NCI-H748 (cell line): Measurements from ENCODE around the gene RTP5.
A peak's percentile ranks its signal among the peaks of the same experiment; 100 is the strongest.

Experiments used
- DNase-seq: peaks from one replicate; lab custom pipeline; 2025; ENCODE audit not compliant: unreplicated experiment; lab: John Stamatoyannopoulos, UW

Gene RTP5

DNA sequence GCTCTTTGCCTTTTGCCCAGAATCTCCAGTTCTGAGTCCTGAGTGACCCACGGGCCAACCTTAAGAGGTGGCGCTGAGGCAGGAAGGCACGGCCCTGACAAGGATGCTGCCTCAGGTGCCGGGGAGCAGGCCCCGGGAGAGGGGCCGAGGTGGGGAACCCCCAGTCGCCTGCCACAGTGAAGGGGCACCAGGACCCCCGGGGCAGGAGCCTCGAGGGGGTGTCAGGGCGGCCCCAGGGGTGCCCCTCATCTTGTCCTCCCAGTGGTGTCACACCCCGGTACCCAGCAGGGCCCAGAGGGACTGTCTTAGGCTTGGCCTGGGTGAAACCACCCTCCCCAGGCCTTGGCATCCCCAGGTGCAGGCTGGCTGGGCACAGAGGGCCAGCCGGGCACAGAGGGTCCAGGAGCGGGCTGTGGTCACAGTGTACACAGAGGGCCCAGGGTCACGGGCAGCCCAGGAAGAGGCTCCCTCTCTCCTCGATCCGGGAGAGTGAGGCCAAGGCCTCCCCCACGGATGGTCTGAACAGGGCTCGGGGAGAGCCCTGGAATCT is 11.9 kb upstream of the RTP5 start:
- no peak for DNase-seq

DNA sequence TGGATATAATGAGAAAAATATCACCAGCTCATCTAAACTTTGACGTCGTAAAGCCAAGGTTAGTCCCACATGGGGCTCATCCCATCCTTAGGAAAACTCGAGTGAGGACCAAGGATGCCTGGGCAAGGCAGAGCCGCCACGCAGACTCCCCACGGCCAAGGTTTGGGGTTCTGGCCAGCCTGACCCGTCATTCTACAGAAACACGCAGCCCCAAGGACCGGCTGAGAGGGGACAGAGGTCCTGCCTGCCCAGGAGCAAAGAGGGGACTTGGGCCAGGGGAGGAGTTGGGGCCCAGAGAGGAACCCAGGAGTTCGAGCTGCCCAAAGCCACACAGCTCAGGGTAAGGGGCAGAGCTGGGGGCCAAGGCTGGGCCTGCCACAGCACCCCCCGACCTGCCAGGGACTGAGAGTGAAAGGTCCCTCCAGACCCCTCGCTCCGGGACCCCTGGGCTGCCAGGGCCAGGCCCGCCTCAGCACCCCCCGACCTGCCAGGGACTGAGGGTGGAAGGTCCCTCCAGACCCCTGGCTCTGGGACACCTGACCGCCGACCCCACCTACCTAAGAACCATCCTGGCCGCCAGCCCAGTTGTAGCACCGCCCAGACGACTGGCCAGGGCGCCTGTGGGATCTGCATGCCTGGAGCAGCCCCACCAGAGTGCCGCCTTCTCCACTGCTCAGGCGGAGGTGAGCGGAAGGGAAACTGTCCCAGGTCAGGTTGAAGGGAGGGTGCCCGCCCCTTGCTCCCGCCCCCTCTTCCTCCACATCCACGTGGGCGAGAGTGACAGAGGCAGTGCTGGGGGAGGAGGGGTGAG is 11.1 kb upstream of the RTP5 start, which contains the start of gene PDCD1:
TSS of gene PDCD1 (minus strand) at position 689 of the 811 bp plus-strand sequence. CDS start at position 633, 56 bp downstream.
- DNase-seq, result no peak

DNA sequence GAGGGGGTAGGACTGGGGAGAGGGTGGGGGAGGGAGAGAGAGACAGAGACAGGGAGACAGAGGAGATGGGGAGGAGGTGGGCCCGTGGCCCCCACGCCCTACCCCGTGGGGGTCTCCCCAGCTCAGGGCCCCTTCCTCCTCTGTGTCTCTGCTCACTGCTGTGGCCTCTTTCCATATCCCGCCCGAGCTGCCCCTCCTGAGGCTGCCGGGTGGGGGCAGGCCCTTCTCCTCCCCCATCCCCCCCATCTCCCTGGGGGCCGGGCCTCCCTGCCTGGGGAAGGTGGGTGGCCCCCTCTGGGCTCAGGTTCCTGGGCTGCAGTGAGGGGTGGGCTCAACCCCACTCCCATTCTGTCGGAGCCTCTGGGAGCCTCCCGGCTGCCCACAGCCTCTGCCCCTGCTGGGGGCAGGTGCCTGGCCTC is 10.5 kb upstream of the RTP5 start:
- DNase-seq, result no peak

DNA sequence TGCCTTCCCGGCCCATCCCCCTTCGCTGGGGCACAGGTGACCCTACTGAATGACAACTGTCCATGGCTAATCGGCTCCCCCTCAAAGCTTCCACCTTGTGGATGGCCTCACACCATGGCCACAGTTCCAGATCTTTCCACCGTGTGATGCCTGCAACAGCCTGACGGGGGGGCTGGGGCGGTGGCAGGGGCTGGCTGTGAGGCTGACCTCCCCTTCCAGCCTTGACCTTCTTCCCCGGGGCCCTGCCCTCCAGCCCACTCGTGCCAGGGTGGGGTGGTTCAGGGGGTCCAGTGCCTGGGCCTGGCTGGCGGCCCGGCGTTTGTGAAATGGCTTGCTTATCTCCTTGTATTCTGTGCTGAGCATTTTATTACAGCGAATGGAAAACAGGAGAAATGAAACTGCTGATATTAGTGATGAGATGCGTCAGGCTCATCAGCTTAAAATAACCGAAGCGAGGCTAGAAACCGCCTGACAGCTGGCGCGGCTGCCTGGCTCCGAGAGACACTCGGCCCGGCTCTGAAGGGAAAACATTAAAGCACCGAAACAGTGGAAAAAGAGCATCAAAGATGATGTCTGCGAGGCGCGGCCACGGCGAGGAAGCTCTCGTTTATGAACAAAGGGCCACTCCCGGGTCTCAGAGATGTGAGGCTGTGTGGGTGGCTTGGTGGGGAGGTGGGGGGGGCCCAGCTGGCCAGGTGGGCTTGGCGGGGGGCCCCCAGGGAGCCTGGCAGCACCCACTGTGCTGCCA is 9.9 kb upstream of the RTP5 start:
- no peak for DNase-seq

DNA sequence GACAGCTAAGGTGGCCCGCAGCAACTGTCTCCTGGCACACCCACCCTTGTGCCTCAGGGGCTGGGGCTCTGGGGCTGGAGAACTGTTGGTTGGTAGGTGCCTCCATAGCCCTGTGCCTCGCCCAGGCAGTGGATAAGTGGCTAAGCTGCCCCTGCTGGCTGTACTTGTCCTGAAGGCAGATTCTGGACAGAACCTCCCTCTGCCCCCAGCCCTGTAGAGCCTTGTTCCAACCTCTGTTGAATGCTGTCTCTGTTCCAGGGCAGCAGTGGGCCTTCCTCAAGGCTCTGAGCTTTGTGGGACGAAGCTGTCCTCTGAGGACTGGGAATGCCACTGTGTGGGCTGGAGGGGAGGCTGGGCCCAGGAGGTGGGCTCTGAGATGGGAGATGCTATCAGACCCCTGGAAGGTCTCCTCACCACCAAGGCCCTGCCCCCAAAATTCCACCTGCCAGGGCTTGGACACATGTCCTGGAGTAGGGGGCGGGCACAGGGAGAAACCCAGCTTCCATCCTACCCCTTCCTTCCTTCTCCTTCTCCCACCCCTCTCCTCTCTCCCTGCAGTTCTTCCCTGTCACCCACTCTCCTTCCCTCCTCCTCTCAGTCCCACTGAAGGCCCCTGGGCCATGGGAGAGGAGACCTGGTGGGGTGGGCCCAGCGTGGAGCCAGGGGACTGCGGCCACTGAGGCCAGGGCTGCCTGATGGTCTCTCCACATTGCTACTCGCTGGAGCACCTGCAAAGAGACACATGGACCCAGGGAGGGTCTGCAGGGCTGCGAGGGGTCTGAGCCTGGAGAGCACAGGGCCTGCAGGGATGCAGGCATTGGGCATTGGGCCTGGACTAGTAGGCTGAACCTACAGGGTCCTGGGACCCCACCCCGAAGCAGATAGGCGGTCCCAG is 9.1 kb upstream of the RTP5 start:
- no peak for DNase-seq

DNA sequence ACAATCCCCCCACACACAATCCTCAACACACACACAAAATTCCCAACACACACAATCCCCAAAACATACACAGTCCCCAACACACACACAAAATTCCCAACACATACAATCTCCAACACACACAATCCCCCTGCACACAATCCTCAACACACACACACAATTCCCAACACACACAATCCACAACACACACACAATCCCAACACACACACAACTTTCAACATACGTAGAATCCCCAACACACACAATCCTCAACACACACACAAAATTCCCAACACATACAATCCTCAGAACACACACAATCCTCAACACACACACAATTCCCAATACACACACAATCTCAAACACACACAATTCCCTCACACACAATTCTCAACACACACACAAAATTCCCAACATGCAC is 8.3 kb upstream of the RTP5 start:
- DNase-seq, result no peak

DNA sequence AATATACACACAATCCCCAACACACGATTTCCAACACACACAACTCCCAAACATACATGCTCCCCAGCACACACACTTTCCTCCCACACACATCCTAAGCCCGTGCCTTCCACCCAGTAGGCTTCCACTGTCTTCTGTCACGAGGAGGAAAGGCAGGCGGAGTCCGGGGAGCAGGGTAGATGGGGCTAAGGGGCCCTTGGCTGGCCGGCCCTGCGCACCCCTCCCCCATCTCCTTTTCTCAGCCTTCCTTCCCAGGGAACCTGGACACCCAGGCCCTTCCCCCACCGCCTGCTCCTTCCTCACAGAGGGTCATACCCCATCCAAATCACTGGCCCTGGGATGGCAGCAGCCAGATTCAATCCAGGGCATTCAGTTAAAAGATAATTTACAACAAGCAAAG is 7.4 kb upstream of the RTP5 start:
- no peak for DNase-seq

DNA sequence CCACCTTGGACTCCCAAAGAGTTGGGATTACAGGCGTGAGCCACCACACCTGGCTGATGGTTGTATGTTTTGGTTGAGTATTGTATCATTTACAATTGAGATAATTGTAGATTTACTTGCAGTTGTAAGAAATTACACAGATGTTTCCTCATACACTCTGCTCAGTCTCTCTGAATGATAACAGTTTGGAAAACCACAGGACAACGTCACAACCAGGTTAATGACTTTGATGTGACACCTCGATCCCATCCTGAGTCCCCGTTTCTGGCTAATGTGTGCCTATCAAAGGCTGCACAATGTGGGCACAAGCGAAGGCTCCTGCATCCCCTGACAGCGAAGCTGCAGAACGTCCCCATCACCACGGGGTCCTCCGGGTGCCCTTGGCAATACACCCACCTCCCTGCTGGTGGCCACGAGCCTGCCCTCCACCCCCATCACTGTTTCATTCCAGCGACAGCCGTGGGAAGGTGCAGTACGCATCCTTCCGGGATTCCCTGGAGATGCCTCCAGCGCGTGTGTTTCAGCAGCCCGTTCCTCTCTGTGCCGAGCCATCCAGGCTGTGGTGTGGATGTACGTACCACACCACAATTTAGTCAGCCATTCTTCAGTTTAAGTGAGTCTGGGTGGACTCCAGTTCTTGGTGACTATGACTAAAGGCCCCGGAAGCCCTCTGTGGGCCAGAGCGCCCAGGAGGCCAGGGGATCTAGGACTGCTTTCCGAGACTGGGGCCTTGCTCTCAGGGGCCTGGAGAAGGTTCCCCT is 6.6 kb upstream of the RTP5 start:
- no peak for DNase-seq

DNA sequence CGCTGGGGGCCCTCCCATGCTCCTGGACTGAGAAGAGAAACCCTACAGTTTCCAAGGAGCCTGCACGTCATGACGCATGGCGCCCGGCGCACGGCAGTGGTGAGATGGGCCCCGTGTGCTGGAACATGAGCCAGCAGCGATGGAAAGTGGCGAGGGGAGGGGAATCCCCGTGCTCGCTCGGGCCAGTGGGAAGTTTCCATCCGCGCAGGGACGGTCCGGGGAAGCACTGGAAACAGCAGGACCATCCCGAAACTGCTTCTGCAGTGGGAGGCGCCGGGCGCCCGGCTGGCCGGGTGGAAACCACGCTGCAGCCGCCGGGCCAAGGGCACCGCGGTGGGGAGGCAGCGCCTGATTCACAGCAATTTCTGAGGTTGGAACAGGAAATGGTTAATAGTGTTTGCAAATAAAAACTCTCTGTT is 6.0 kb upstream of the RTP5 start:
- DNase-seq, result no peak

DNA sequence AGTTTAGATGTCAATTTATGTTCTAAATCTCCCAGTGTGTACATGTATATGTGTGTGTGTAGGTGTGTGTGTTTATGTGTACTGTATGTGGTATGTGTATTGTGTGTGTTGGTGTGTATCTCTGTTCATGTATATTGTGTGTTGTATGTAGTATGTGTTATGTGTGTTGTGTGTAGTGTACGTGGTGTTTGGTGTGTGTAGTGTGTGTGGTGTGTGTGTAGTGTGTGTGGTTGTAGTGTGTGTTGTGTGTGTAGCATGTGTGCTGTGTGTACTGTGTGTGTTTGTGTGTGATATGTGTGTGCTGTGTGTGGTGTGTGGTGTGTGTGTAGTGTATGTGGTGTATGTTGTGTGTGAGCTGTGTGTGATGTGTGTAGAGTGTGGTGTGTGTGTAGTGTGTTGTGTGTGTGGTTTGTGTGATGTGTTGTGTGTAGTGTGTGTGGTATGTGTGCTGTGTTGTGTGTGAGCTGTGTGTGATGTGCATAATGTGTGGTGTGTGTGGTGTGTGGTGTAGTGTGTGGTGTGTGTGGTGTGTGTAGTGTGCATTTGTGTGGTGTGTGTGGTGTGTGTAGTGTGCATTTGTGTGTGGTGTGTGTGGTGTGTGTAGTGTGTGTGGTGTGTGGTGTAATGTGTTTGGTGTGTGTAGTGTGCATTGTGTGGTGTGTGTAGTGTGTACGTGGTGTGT is 5.2 kb upstream of the RTP5 start:
- DNase-seq, result no peak

DNA sequence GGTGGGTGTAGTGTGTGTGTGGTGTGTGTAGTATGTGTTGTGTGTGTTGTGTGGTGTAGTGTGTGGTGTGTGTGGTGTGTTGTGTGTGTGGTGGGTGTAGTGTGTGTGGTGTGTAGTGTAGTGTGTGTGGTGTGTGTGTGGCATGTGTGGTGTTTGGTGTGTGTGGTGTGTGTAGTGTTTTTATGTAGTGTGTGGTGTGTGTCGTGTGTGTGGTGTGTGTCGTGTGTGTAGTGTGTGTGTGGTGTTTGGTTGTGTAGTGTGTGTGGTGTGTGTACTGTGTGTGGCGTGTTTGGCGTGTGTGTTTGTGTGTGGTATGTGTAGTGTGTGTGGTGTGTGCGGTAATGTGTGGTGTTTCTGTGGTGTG is 4.7 kb upstream of the RTP5 start:
- DNase-seq, result no peak

DNA sequence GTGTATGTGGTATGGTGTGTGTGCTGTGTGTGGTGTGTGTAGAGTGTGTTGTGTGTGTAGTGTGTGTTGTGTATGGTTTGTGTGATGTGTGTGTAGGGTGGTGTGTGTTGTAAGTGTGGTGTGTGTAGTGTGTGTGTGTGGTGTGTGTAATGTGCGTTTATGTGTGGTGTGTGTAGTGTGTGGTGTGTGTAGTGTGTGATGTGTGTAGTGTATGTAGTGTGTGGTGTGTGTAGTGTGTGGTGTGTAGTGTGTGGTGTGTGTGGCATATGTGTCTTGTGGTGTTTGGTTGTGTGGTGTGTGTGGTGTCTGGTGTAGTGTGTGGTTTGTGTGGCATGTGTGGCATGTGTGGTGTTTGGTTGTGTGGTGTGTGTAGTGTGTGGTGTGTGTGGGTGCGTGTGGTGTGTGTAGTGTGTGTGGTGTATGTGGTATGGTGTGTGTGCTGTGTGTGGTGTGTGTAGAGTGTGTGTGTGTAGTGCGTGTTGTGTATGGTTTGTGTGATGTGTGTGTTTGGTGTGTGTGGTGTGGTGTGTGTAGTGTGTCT is 4.0 kb upstream of the RTP5 start:
- DNase-seq, result no peak

DNA sequence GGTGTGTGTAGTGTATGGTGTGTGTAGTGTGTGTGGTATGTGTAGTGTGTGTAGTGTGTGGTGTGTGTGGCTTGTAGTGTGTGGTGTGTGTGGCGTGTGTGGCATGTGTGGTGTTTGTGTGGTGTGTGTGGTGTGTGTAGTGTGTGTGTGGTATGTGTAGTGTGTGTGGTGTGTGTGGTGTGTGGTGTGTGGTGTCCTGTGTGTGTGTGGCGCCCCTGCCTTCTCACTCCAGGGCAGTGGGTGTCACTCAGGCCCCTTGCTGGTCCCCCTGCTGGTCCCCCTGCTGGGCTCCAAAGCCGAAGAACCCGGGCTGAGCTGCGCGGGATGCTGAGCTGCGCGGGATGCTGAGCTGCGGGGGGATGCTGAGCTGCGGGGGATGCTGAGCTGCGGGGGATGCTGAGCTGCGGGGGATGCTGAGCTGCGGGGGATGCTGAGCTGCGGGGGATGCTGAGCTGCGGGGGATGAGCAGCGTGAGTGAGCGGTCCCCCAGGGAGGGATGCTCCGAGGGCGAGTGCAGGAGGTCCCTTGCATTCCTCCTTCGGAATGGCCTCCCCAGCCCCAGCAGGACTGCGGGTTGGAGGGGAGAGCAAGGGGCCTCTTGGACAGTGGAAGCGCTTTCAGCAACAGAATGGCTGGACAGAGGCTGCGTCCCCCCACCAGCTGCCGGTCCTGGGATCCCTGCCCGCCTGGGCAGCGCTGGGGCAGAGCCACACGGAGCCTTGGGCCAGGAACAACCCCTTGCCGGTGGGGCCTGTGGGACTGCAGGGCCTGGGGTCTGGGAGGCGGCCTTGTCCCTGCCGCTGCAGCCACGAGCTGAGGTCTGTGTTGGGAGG is 3.4 kb upstream of the RTP5 start:
- no peak for DNase-seq

DNA sequence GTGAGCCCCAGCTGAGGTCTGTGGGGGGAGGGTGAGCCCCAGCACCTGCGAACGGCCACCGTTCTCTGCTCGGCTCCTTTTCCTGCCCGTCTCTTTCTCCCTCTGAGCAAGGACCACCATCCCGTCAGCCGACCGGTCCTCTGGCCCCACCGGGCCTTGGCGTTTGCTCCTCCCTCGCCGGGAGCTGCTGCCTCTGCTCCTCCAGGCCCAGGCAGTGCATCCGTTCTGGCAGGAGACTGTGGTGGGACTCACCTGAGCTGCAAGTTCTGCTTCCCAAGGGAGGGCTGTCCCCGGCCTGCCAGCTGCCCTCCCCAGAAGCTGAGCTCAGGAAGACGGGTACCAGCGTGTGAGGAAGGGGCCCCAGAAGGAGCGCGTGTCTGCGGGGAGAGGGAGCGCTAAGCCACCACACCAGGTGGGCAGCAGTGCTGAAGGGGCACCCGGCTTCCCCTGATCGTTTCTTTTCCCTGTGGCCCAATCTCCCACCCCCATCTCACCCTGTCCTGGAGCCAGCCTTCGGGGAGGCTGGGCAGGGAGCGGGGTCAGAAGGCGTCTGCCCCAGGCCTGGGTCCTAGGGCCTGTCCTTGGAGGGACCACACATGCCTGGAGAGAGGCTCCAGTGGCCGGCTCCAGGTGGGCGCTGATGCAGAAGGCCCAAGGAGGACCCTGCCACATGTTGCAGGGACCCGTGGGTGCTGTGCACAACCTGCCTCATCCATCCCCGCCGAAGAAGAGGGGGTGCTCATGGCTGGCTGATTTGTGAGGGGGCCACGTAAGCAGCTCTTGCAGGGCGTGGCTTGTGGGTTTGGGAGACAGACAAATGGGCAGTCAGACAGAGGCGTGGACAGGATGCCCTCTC is 2.5 kb upstream of the RTP5 start:
- DNase-seq, result no peak

DNA sequence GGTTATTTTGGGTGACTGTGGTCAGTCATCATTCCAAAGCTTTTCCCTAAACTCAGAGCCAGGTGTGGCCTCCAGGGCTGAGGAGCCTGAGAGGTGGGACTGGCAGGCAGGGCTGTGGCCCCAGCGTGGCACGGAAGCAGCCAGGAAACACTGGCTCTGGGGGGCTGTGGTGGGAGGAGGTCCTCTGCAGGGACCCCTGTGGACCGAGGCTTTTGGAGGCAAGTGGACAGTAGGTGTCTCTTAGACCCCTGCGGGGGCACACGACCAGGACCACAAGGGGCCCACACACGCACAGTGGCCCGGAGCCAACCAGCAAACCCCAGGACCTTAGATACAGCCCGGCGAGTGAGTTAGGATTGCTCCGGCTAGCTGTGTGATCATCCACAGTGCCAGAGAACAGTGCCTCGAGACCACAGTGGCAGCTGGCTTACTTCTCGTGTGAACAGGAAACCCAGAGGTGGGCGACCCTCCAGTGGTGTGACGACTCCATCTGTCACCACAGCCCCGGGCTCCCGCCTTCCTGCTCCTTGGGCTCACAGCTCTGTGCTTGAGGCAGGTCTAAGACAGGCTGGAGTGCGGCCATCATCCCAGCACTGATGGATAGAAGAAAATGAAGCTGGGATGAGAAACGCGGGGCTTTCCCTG is 1.6 kb upstream of the RTP5 start:
- no peak for DNase-seq

DNA sequence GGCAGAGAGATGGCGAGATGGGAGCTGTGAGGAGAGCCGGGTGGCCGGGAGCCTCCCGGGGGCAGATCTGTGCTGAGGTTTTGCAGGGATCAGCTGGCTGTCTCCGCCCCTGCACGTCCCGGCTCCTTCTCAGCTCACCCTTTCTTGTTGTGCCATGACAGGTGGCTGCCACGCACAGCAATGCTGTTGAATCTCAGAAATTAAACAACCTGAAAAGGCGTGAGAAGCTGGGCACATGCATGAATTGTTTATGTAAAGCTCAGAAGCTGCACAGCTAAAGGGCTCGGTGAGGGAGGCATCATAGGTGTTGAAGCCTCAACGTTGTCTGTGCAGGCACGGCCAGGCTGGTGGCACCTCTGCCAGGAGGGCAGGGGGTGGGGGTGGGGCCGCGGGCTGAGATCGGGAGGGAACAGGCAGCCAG is 858 bp upstream of the RTP5 start:
- peak; percentile 15 for DNase-seq

DNA sequence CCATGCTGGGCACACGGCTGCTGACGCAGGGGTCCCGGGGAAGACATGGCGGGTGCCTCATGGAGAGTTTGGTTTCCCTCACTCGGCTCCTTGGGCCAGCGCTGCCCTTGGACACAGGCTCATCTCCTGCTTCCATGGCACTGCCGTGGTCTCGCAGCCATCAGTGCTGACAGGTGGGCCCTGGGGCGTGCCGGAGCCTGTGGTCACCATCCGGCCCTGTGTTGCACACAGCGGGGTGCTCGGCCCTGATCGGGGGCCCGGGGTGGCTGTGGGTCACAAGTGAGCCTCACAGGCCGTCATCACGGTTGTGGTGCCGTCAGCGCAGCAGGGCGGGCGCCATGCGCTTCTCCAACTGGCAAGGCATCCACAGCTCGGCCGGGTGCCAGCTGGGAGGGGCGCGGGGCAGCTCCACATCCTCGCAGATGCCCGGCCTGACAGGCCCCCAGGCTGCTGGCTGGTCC is 582 bp downstream of the RTP5 start:
- no peak for DNase-seq
